MCF 10A (cell line): ENCODE data around the gene SLC44A3. TPM values are rescaled to one million over a fixed set of nuclear protein-coding genes. Genes with fewer than 3 reads are reported as not detected.

Source experiments
- BruUV-seq: library from RNA; stranded (reverse); fragments of 400-500 nt; replicated peaks from 2 replicates; lab custom pipeline; 2021; lab: Mats Ljungman, UMichigan
- CTCF ChIA-PET: fragments of 300-600 bp; sonication (Branson Sonifier 250); formaldehyde crosslinking; extraction: SDS; loops from one replicate; lab custom pipeline; 2021; ENCODE audit warnings: antibody characterized with exemption, inconsistent platforms; lab: Yijun Ruan, JAX
- POLR2A ChIA-PET: fragments of 300-600, 350-650 bp; sonication (Branson Sonifier 250); formaldehyde crosslinking; extraction: SDS; loops from one replicate; lab custom pipeline; 2020; ENCODE audit warnings: antibody characterized with exemption, inconsistent platforms; lab: Yijun Ruan, JAX
- DNase-seq: peaks from one replicate; pipeline ENCODE4 v3.0.0-alpha.2; 2018; ENCODE audit not compliant: unreplicated experiment
- H3K27ac Mint-ChIP-seq: one replicate; pipeline ENCODE4 v1.8.0; 2022; ENCODE audit warnings: mild to moderate bottlenecking, low read depth, mixed read lengths; ENCODE audit not compliant: unreplicated experiment
- H3K27me3 Mint-ChIP-seq: one replicate; pipeline ENCODE4 v1.8.0; 2022; ENCODE audit warnings: mixed read lengths; ENCODE audit not compliant: insufficient read depth, unreplicated experiment
- H3K36me3 Mint-ChIP-seq: one replicate; pipeline ENCODE4 v1.8.0; 2022; ENCODE audit warnings: mild to moderate bottlenecking, moderate library complexity, mixed read lengths; ENCODE audit not compliant: insufficient read depth, unreplicated experiment
- H3K4me1 Mint-ChIP-seq: one replicate; pipeline ENCODE4 v1.8.0; 2022; ENCODE audit warnings: mixed read lengths; ENCODE audit not compliant: insufficient read depth, unreplicated experiment
- H3K4me3 Mint-ChIP-seq: one replicate; pipeline ENCODE4 v1.8.0; 2022; ENCODE audit warnings: mild to moderate bottlenecking, moderate library complexity, mixed read lengths; ENCODE audit not compliant: unreplicated experiment
- H3K9me3 Mint-ChIP-seq: one replicate; pipeline ENCODE4 v1.8.0; 2022; ENCODE audit warnings: mixed read lengths; ENCODE audit not compliant: unreplicated experiment
- CTCF ChIP-seq: fragments of 200-600 bp; IDR thresholded peaks from one replicate; pipeline ENCODE4 v1.8.0; 2022; ENCODE audit warnings: antibody characterized with exemption, mild to moderate bottlenecking; ENCODE audit not compliant: unreplicated experiment
- intact Hi-C: fragments of 100-400 bp; cut with micrococcal nuclease; formaldehyde crosslinking; loops from 2 replicates; pipeline ENCODE4 v1.14.1; 2022
- total RNA-seq: library from RNA; stranded (reverse); gene quantifications from 2 replicates; pipeline ENCODE4 v1.2.3, GENCODE V29; 2022

The SLC44A3 gene
- total RNA-seq, 1 experiment from 2014 or later = 2.8 TPM

DNA sequence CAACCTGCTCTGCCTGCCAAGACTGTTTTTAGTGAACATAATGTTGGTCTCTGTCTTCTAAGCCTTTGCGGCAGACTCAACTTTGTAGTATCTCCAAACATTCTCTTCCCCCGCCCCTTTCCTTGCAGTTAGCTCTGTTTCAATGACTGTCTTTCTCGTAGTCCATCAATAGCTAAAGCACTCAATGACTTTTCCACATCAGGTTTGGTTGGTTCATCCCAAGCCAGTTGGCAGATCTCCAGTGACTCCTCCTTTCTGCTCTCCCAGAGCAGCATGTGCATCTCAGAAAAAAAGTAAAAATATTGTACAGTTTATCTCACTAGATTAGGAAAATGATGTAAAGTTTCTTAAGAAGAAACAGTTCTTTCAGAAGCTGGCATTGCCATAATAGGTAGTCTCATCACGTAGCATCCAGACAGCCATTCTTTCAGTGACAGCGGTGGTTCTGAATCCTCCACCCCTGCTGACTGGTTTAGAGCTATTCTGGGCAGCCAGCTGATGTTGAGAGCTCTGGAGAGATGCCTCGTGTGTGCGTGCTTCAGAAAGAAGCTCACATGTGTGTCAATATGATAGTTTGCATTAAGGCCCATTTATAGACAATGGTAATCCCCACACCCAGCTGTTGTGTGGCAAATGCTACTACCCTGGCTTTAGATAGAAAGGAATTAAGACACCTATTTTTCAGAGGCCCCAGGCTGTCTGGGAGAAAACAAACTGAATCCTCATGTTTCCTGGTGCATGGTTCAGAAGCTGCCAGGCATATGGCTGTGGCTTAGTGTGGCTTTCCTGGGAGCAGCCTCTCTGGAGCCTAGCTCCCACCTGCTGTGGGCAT is 53.6 kb downstream of the SLC44A3 start:
- CTCF ChIA-PET = interaction anchor here (0.5 to 2.5 kb wide), 9 partner anchors 9 to 892 kb away, joined by 3 to 19 read pairs (median 3); no protein-coding TSS in a partner anchor
- intact Hi-C loops = no loop called here
- no TSS peak for BruUV-seq
- H3K9me3 Mint-ChIP-seq = no peaks in the 10 kb centered on the region
- H3K4me3 Mint-ChIP-seq = no peak overlapping the region
- H3K36me3 Mint-ChIP-seq = no peaks in the 10 kb centered on the region
- peaks cover 23% of the 10 kb centered on the region for H3K4me1 Mint-ChIP-seq
- TF ChIP-seq CTCF = no peak
- DNase-seq = no peak
- POLR2A ChIA-PET = interaction anchor here (4.6 to 5.3 kb wide), 2 partner anchors 11 to 18 kb away, joined by 28 to 91 read pairs; no protein-coding TSS in a partner anchor
- H3K27me3 Mint-ChIP-seq = no peaks in the 10 kb centered on the region
- no peak overlapping the region for H3K27ac Mint-ChIP-seq

DNA sequence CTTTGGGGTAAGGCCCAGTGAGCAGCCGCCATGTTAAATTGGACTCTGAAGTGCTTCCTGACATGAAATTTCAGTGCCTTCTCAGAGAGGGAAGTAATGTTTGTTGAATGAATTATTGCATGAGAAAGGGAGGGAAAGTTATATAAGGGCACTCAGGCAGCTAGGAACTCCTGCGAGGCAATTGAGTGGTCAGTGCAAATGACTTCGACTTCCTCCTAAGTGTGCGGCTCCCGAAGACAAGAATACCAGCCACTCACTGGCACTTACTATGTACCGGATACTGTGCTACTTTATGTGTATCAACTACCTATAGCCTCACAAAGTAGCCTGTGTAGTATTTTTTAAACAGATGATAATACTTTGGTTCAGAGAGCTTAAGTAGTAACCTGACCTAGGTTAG is 54.3 kb downstream of the SLC44A3 start:
- H3K9me3 Mint-ChIP-seq = no peaks in the 10 kb centered on the region
- no peak overlapping the region for H3K27ac Mint-ChIP-seq
- no peaks in the 10 kb centered on the region for H3K36me3 Mint-ChIP-seq
- peaks cover 23% of the 10 kb centered on the region for H3K4me1 Mint-ChIP-seq
- CTCF ChIA-PET = interaction anchor here (0.5 to 3.1 kb wide), 9 partner anchors 9 to 893 kb away, joined by 3 to 26 read pairs (median 3); no protein-coding TSS in a partner anchor
- no peaks in the 10 kb centered on the region for H3K27me3 Mint-ChIP-seq
- H3K4me3 Mint-ChIP-seq = no peak overlapping the region
- no TSS peak for BruUV-seq
- no peak for DNase-seq
- intact Hi-C loops = no loop called here
- no peak for TF ChIP-seq CTCF
- POLR2A ChIA-PET = interaction anchor here (1.2 to 5.3 kb wide), 3 partner anchors 11 to 73 kb away, joined by 3 to 91 read pairs (median 28); no protein-coding TSS in a partner anchor

DNA sequence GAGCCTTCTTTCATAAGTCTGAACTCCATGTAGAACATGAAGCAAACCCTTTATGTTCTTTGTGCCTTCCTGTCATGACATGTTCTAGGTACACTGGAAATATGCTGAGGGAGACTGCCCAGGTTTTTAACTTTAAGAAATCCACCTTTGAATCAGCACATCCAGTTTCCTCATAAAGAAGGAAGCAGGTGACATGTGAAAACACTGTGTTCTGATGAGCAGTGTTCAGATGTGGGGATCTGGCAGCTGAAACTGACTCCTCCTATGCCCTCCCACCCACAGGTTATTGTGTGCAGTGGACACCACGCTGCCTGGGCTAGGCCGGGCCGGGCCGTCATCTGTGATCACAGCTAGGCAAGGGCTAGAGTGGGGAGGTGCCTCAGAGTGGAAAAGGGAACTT is 55.6 kb downstream of the SLC44A3 start:
- no TSS peak for BruUV-seq
- no peak overlapping the region for H3K4me3 Mint-ChIP-seq
- POLR2A ChIA-PET = interaction anchor here (1.1 to 5.3 kb wide), 10 partner anchors 10 to 166 kb away, joined by 3 to 91 read pairs (median 4); partner anchors contain the start of gene CNN3
- H3K9me3 Mint-ChIP-seq = no peaks in the 10 kb centered on the region
- H3K27me3 Mint-ChIP-seq = no peaks in the 10 kb centered on the region
- no peak for TF ChIP-seq CTCF
- CTCF ChIA-PET = interaction anchor here (0.6 to 3.1 kb wide), 7 partner anchors 21 to 241 kb away, joined by 3 to 26 read pairs (median 3); partner anchors contain the start of gene TLCD4
- peak overlapping the region; percentile 59 for H3K27ac Mint-ChIP-seq
- H3K4me1 Mint-ChIP-seq = peaks cover 23% of the 10 kb centered on the region
- H3K36me3 Mint-ChIP-seq = no peaks in the 10 kb centered on the region
- intact Hi-C loops = no loop called here
- DNase-seq = peak; percentile 73

DNA sequence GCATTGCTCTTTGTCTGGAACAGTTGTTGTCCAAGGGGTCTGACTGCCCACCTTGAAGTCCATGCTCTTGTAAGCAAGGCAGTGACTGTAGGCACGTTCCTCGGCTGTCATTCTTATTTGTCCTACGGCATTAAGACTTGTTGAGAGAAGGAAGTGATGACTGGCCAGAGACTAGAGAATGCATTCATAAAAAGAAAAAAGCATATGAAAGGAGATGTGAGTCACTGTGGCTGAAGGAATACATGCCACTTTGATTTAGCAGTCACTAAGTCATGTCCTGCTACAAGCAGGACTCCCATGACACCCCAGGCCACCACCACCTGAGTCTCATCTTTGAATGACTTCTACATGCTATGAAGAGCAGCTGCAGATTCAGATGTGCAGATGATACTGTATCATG is 56.2 kb downstream of the SLC44A3 start:
- ChIA-PET CTCF (interaction anchor here (0.8 to 3.1 kb wide), 6 partner anchors 22 to 241 kb away, joined by 3 to 26 read pairs (median 4); partner anchors contain the start of gene TLCD4), POLR2A (interaction anchor here (1.1 to 5.3 kb wide), 8 partner anchors 9 to 165 kb away, joined by 3 to 91 read pairs (median 4); partner anchors contain the start of gene CNN3)
- intact Hi-C loops = no loop called here
- no TSS peak for BruUV-seq
- Mint-ChIP-seq H3K9me3 (no peaks in the 10 kb centered on the region), H3K4me1 (peaks cover 23% of the 10 kb centered on the region), H3K36me3 (no peaks in the 10 kb centered on the region), H3K4me3 (no peak overlapping the region), H3K27ac (peak overlapping the region; percentile 59), H3K27me3 (no peaks in the 10 kb centered on the region)
- DNase-seq = peak; percentile 18
- TF ChIP-seq CTCF = no peak
